SU-DHL-6 (cell line): ENCODE data around the gene SLC27A5.

ENCODE experiments used
- H2AFZ ChIP-seq: fragments of 200-600 bp; sonication (generic); 2 replicates; pipeline ENCODE4 v1.6.1; 2014; ENCODE audit warnings: low read depth, mild to moderate bottlenecking, moderate library complexity, mixed read lengths, antibody characterized with exemption, low read length; ENCODE audit not compliant: severe bottlenecking
- H3F3A ChIP-seq: fragments of 200-600 bp; shearing (Covaris generic); 2 replicates; pipeline ENCODE4 v1.6.0; 2016; ENCODE audit warnings: antibody characterized with exemption, mild to moderate bottlenecking; ENCODE audit not compliant: insufficient read depth
- H3K27ac ChIP-seq: fragments of 200-600 bp; sonication (generic); 2 replicates; pipeline ENCODE4 v1.5.1; 2016; ENCODE audit warnings: low read depth, mild to moderate bottlenecking, low read length, moderate library complexity, mixed read lengths
- H3K27me3 ChIP-seq: fragments of 200-600 bp; sonication (generic), shearing (Covaris generic); 2 replicates; pipeline ENCODE4 v1.6.0; 2014; ENCODE audit warnings: mild to moderate bottlenecking, low read length
- H3K36me3 ChIP-seq: fragments of 200-600 bp; sonication (generic); 2 replicates; pipeline ENCODE4 v1.6.1; 2014; ENCODE audit warnings: mild to moderate bottlenecking, low read length, mixed read lengths
- H3K4me2 ChIP-seq: fragments of 300-600, 200-600 bp; shearing (Covaris generic), sonication (generic); 2 replicates; pipeline ENCODE4 v1.6.0; 2014; ENCODE audit warnings: low read length, low read depth, mild to moderate bottlenecking; ENCODE audit not compliant: poor library complexity, severe bottlenecking
- H3K4me3 ChIP-seq: fragments of 200-600 bp; sonication (generic); 2 replicates; pipeline ENCODE4 v1.5.1; 2014; ENCODE audit warnings: antibody characterized with exemption, low read length, mild to moderate bottlenecking, mixed read lengths; ENCODE audit not compliant: insufficient read depth, poor library complexity, severe bottlenecking
- H3K79me2 ChIP-seq: fragments of 200-600 bp; sonication (generic); 2 replicates; pipeline ENCODE4 v1.6.1; 2014; ENCODE audit warnings: mild to moderate bottlenecking, low read length, moderate library complexity; ENCODE audit not compliant: insufficient read depth
- H3K9ac ChIP-seq: fragments of 200-600 bp; sonication (generic); 2 replicates; pipeline ENCODE4 v1.7.0; 2014; ENCODE audit warnings: mild to moderate bottlenecking, low read length
- H3K9me2 ChIP-seq: fragments of 200-600 bp; sonication (generic); replicated peaks from 2 replicates; pipeline ENCODE4 v1.6.1; 2014; ENCODE audit warnings: low read length; ENCODE audit not compliant: insufficient read depth
- H3K9me3 ChIP-seq: fragments of 200-600 bp; sonication (generic); 2 replicates; pipeline ENCODE4 v1.6.1; 2014; ENCODE audit warnings: low read length, mixed read lengths; ENCODE audit not compliant: insufficient read depth
- H4K20me1 ChIP-seq: fragments of 200-600 bp; sonication (generic); 2 replicates; pipeline ENCODE4 v1.6.1; 2014; ENCODE audit warnings: low read depth, mild to moderate bottlenecking, antibody characterized with exemption, low read length, moderate library complexity, mixed read lengths
- CTCF ChIP-seq: fragments of 200-600 bp; sonication (generic); IDR thresholded peaks from one replicate; pipeline ENCODE4 v1.5.1; 2017; ENCODE audit warnings: antibody characterized with exemption, mild to moderate bottlenecking, low read length, moderate library complexity; ENCODE audit not compliant: insufficient read depth, poor library complexity, severe bottlenecking
- EZH2phosphoT487 ChIP-seq: fragments of 200-600 bp; sonication (generic), shearing (Covaris generic); conservative IDR thresholded peaks from 2 replicates; pipeline ENCODE4 v1.6.1; 2018; ENCODE audit warnings: mild to moderate bottlenecking, antibody characterized with exemption, low read length, moderate library complexity, mixed read lengths

The SLC27A5 gene

GRCh38 chr19:58466089-58466759, 45.6 kb downstream of the SLC27A5 start:
- peak overlapping the region; percentile 55 for H3K4me3 ChIP-seq
- peak overlapping the region; percentile 75 for H3K9ac ChIP-seq
- H3K4me2 ChIP-seq = peak overlapping the region; percentile 79
- no peaks in the 10 kb centered on the region for H3F3A ChIP-seq
- TF ChIP-seq CTCF = no peak
- TF ChIP-seq EZH2phosphoT487 = no peak
- H3K79me2 ChIP-seq = peaks cover 7% of the 10 kb centered on the region
- no peaks in the 10 kb centered on the region for H3K36me3 ChIP-seq
- no peaks in the 10 kb centered on the region for H3K9me3 ChIP-seq
- H2AFZ ChIP-seq = peak overlapping the region; percentile 83
- no peaks in the 10 kb centered on the region for H3K9me2 ChIP-seq
- H3K27ac ChIP-seq = no peak overlapping the region
- no peaks in the 10 kb centered on the region for H4K20me1 ChIP-seq
- H3K27me3 ChIP-seq = no peaks in the 10 kb centered on the region

GRCh38 chr19:58460039-58460438, 51.8 kb downstream of the SLC27A5 start:
- H3K4me3 ChIP-seq = no peak overlapping the region
- no peak overlapping the region for H3K27ac ChIP-seq
- no peak overlapping the region for H3K9ac ChIP-seq
- no peaks in the 10 kb centered on the region for H3K9me3 ChIP-seq
- no peaks in the 10 kb centered on the region for H3K27me3 ChIP-seq
- H3K79me2 ChIP-seq = no peaks in the 10 kb centered on the region
- TF ChIP-seq CTCF (no peak), EZH2phosphoT487 (no peak)
- H2AFZ ChIP-seq = no peak overlapping the region
- no peaks in the 10 kb centered on the region for H3K36me3 ChIP-seq
- H3F3A ChIP-seq = no peaks in the 10 kb centered on the region
- H3K4me2 ChIP-seq = no peak overlapping the region
- H3K9me2 ChIP-seq = no peaks in the 10 kb centered on the region
- no peaks in the 10 kb centered on the region for H4K20me1 ChIP-seq

GRCh38 chr19:58456111-58456510, 55.7 kb downstream of the SLC27A5 start:
- H3K9me2 ChIP-seq = no peaks in the 10 kb centered on the region
- no peak overlapping the region for H3K27ac ChIP-seq
- TF ChIP-seq CTCF = no peak
- TF ChIP-seq EZH2phosphoT487 = no peak
- H3K9me3 ChIP-seq = no peaks in the 10 kb centered on the region
- no peak overlapping the region for H2AFZ ChIP-seq
- H4K20me1 ChIP-seq = no peaks in the 10 kb centered on the region
- H3K36me3 ChIP-seq = no peaks in the 10 kb centered on the region
- no peak overlapping the region for H3K4me3 ChIP-seq
- H3K9ac ChIP-seq = no peak overlapping the region
- no peak overlapping the region for H3K4me2 ChIP-seq
- no peaks in the 10 kb centered on the region for H3F3A ChIP-seq
- H3K27me3 ChIP-seq = no peaks in the 10 kb centered on the region
- H3K79me2 ChIP-seq = no peaks in the 10 kb centered on the region
